NCI-H446 (cell line): Measurements from ENCODE around the gene OVCA2.

Source experiments
- DNase-seq, 2 experiments: peaks; one replicate each; lab custom pipeline; 2025; lab: John Stamatoyannopoulos, UW

The OVCA2 gene

GRCh38 chr17:2086306-2086705 lies 44.5 kb downstream of the OVCA2 start:
- DNase-seq = no peak

DNA sequence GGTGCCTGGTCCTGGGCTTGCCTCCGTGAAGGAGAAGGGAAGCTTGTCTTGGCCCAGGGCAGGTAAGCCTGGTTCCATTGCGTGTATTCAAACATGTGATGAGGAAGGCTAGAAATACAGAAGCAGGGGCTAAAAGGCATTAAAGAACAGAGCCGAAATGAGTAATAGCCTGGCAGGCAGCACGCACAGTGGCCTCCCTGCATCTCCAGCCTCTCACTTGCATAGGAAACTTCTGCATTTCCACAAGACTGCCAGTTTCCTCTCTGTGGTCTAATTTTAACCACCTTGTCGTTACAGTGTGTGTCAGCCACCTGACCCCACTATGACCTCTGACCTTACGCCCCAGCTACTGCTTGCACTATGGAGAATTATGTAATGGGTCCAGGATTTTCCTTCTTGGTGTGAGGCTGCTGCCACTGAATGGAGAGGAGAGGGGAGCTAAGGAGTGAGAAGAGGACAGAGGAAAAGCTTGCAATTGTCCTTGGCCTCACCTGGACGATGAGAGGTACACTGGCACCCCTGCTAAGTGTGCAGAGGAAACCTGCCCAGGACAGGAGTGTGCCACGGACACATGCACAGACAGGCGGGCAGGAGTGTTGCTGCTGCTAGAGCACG lies 45.9 kb downstream of the OVCA2 start:
- no peak for DNase-seq

- DNase-seq = no peak
Observed at GRCh38 chr17:2089021-2089422, 47.2 kb downstream of the OVCA2 start.

GRCh38 chr17:2090210-2090641 lies 48.4 kb downstream of the OVCA2 start:
- no peak for DNase-seq

GRCh38 chr17:2090804-2091534 lies 49.1 kb downstream of the OVCA2 start:
- peak in 1 of 2 experiments; percentile 3 for DNase-seq

GRCh38 chr17:2092253-2092652 lies 50.4 kb downstream of the OVCA2 start:
- no peak for DNase-seq
